ENCODE measurements around the gene BSN. TPM values are rescaled to one million over a fixed set of nuclear protein-coding genes. Genes with fewer than 3 reads are reported as not detected.

Gene BSN
- polyA plus RNA-seq, 1 donor (not counting 4 experiments of a cell fraction or from before 2014, with no cell fraction given) = under 0.01 TPM

- no peak overlapping the region for H2AFZ ChIP-seq (ENCODE audit: control insufficient read depth, low read length)
- no peak overlapping the region for H3K4me2 ChIP-seq (ENCODE audit: control insufficient read depth, extremely low read depth, insufficient read depth, low read depth, low read length)
- H3K9me3 ChIP-seq (ENCODE audit: control insufficient read depth, low read depth, low read length) = no peaks in the 10 kb centered on the region
- no peaks in the 10 kb centered on the region for H4K20me1 ChIP-seq (ENCODE audit: control insufficient read depth, extremely low read depth, insufficient read depth, low read length)
- no peak overlapping the region for H3K27ac ChIP-seq (ENCODE audit: control insufficient read depth, insufficient read depth, low read length)
- no peak overlapping the region for H3K4me3 ChIP-seq (ENCODE audit: control insufficient read depth in 2 of 3, extremely low read depth in 1 of 3, insufficient read depth in 2 of 3, low read depth in 1 of 3, low read length in 3 of 3)
- H3K4me1 ChIP-seq (ENCODE audit: control insufficient read depth, extremely low read depth, insufficient read depth, low read length) = no peaks in the 10 kb centered on the region
- H3K9me1 ChIP-seq (ENCODE audit: control insufficient read depth, extremely low read depth, insufficient read depth, low read length) = no peaks in the 10 kb centered on the region
- FAIRE-seq (no peak), DNase-seq (ENCODE audit: low read depth, low spot score) (no peak)
- H3K79me2 ChIP-seq (ENCODE audit: control insufficient read depth, insufficient read depth, low read length) = no peaks in the 10 kb centered on the region
- no peak overlapping the region for H3K9ac ChIP-seq (ENCODE audit: control insufficient read depth, extremely low read depth, insufficient read depth, low read length)
- H3K36me3 ChIP-seq (ENCODE audit: control insufficient read depth in 2 of 2, extremely low read depth in 1 of 2, insufficient read depth in 2 of 2, low read length in 2 of 2) = peaks cover 39 to 40% of the 10 kb centered on the region in 2 experiments
- peak in 2 of 3 experiments; percentile 56 to 67 for TF ChIP-seq CTCF (optimal IDR thresholded peaks at IDR 0.05 in 1 of 3, IDR thresholded peaks at IDR 0.05 in 1 of 3, conservative IDR thresholded peaks at IDR 0.05 in 1 of 3; ENCODE audit: extremely low read depth in 1 of 3, insufficient read depth in 2 of 3, low read length in 3 of 3)
- TF ChIP-seq EZH2 (IDR thresholded peaks at IDR 0.05; ENCODE audit: low read length) = no peak
- dilution Hi-C loops (cut with MboI; ENCODE audit: extremely low pct_ligation_motif_present, low sequenced_read_pairs) = no loop called here
- H3K27me3 ChIP-seq (ENCODE audit: control insufficient read depth, extremely low read depth, insufficient read depth, low read length) = no peaks in the 10 kb centered on the region
Observed at GRCh38 chr3:49701388-49702077, 147.3 kb downstream of the BSN start.

- H3K9me1 ChIP-seq (ENCODE audit: control insufficient read depth, extremely low read depth, insufficient read depth, low read length) = no peaks in the 10 kb centered on the region
- no peaks in the 10 kb centered on the region for H3K79me2 ChIP-seq (ENCODE audit: control insufficient read depth, insufficient read depth, low read length)
- no peak overlapping the region for H3K4me2 ChIP-seq (ENCODE audit: control insufficient read depth, extremely low read depth, insufficient read depth, low read depth, low read length)
- no peaks in the 10 kb centered on the region for H3K9me3 ChIP-seq (ENCODE audit: control insufficient read depth, low read depth, low read length)
- H3K27ac ChIP-seq (ENCODE audit: control insufficient read depth, insufficient read depth, low read length) = no peak overlapping the region
- DNase-seq (ENCODE audit: low read depth, low spot score) (no peak), FAIRE-seq (no peak)
- H3K4me1 ChIP-seq (ENCODE audit: control insufficient read depth, extremely low read depth, insufficient read depth, low read length) = peaks cover 4% of the 10 kb centered on the region
- H3K9ac ChIP-seq (ENCODE audit: control insufficient read depth, extremely low read depth, insufficient read depth, low read length) = no peak overlapping the region
- no peaks in the 10 kb centered on the region for H4K20me1 ChIP-seq (ENCODE audit: control insufficient read depth, extremely low read depth, insufficient read depth, low read length)
- no peak for TF ChIP-seq CTCF (optimal IDR thresholded peaks at IDR 0.05 in 1 of 3, IDR thresholded peaks at IDR 0.05 in 1 of 3, conservative IDR thresholded peaks at IDR 0.05 in 1 of 3; ENCODE audit: extremely low read depth in 1 of 3, insufficient read depth in 2 of 3, low read length in 3 of 3)
- no peak for TF ChIP-seq EZH2 (IDR thresholded peaks at IDR 0.05; ENCODE audit: low read length)
- dilution Hi-C loops (cut with MboI; ENCODE audit: extremely low pct_ligation_motif_present, low sequenced_read_pairs) = no loop called here
- no peak overlapping the region for H3K4me3 ChIP-seq (ENCODE audit: control insufficient read depth in 2 of 3, extremely low read depth in 1 of 3, insufficient read depth in 2 of 3, low read depth in 1 of 3, low read length in 3 of 3)
- no peak overlapping the region for H2AFZ ChIP-seq (ENCODE audit: control insufficient read depth, low read length)
- peaks cover 35 to 40% of the 10 kb centered on the region in 2 experiments for H3K36me3 ChIP-seq (ENCODE audit: control insufficient read depth in 2 of 2, extremely low read depth in 1 of 2, insufficient read depth in 2 of 2, low read length in 2 of 2)
- H3K27me3 ChIP-seq (ENCODE audit: control insufficient read depth, extremely low read depth, insufficient read depth, low read length) = no peaks in the 10 kb centered on the region
Observed at GRCh38 chr3:49702672-49703071, 148.4 kb downstream of the BSN start.
